Jurkat, Clone E6-1 (cell line): ENCODE data around the gene MGAT1. TPM values are rescaled to one million over a fixed set of nuclear protein-coding genes. Genes with fewer than 3 reads are reported as not detected.
"Not testable (repeated sequence)": the region's sequence is repeated elsewhere in the genome, so short reads cannot be mapped to it uniquely, and the experiment has no call there.

Experiments used
- DNase-seq: peaks from one replicate; pipeline ENCODE4 v3.0.0-alpha.2; 2011; ENCODE audit warnings: low read depth, low spot score
- H3K4me3 ChIP-seq: 2 replicates; pipeline ENCODE4 v1.5.1; 2011; ENCODE audit warnings: mild to moderate bottlenecking, low read length, control low read depth, moderate library complexity
- polyA plus RNA-seq: library from polyadenylated mRNA; unstranded; fragments of >200 nt; gene quantifications from one replicate; pipeline ENCODE4 v1.2.1, GENCODE V29; 2012; ENCODE audit warnings: missing spikeins; ENCODE audit not compliant: insufficient read length, insufficient read depth

MGAT1 gene
- polyA plus RNA-seq = 67.0 TPM

DNA sequence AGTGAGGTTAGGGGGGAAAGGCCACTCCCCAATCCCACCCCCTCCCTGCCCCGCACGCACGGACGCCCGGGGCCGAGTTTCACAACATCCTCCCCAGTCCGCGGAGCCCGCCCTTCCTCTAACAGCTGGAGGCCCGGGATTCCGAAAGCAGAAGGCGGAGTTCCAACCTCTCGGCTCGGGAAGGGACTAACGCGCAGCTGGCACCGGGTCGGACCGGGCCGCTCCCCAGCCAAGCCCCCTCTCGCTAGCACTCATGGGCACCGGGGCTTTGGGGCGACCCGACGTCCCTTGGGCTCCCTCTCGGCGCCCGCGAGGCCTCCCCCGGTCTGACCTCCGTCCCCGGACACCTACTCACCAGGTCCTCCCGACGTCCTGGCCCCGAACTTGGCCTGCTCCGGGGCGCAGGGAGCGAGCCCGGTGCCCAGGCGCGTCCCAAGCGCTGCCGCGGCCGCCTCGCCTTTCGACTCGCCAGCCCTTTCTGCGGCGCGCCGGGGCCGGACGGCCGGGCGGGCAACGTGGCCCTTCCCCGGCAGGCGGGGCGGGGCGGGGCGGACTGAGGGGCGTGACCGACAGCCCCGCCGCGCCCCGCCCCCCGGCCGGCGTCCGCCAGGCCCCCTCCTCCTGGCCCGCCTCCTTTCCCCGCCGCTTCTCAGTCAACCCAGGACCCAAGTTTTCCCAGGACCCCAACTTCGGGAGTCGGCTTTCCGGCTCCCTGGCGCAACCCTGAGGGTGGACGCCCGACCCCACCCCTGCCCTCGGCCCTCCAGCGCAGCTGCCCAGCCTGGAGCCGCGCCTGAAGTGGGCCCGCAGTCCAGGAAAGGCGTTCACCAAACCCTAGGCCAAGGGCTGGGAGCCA is at the start of gene MGAT1:
Gene MGAT1 (minus strand): TSS at position 482 of the 856 bp plus-strand sequence. CDS start 9,835 bp downstream, outside the sequence.
- peak within 1 kb of the TSS; percentile 74 for H3K4me3 ChIP-seq
- DNase-seq = no peak

DNA sequence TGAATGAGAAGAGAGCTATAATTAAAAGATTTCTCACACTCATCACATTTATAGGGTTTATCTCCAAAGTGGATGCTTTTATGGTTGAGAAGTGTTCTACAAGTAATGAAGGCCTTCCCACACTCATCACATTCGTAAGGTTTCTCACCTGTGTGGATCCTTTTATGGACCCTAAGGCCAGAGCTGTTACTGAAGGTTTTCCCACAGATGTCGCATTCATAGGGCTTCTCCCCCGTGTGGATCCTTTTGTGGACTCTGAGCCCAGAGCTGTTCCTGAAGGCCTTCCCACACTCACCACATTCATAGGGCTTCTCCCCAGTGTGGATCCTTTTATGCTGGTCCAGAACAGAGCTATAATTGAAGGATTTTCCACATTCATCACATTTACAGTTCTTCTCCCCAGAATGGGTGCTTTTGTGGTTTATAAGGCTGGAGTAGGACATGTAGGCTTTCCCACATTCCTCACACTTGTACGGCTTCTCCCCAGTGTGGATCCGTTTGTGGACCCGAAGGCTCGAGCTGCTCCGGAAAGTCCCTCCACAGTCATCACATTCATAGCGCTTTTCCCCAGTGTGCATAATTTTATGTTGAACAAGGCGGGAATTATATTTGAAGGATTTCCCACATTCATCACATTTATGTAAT is 48.0 kb upstream of the MGAT1 start:
- no peak for DNase-seq
- no peak overlapping the region for H3K4me3 ChIP-seq

DNA sequence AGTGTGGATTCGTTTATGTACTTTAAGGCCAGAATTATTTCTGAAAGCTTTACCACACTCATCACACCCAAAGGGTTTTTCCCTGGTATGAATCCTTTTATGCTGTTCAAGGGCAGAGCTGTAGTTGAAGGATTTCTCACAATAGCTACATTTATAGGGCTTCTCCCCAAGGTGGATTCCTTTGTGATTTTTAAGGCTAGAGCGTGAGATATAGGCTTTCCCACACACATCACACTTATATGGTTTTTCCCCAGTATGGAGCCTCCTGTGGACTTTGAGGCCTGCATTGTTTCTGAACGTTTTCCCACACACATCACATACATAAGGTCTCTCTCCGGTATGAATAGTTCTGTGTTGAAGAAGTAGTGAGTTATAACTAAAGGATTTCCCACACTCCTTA is 47.2 kb upstream of the MGAT1 start:
- no peak overlapping the region for H3K4me3 ChIP-seq
- DNase-seq = no peak

DNA sequence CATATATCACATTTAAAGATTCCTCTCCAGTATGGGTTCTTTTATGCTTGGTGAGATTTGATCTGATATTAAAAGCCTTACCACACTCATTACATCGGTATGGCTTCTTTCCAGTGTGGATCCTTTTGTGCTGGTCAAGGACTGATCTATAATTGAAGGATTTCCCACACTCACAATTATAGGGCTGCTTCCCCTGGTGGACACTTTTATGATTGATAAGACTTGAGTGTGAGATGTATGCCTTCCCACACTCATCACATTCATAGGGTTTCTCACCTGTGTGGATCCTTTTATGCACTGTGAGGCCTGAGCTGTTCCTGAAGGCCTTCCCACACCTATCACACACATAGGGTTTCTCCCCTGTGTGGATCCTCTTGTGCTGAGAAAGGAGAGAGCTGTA is 46.3 kb upstream of the MGAT1 start:
- H3K4me3 ChIP-seq = no peak overlapping the region
- DNase-seq = no peak

DNA sequence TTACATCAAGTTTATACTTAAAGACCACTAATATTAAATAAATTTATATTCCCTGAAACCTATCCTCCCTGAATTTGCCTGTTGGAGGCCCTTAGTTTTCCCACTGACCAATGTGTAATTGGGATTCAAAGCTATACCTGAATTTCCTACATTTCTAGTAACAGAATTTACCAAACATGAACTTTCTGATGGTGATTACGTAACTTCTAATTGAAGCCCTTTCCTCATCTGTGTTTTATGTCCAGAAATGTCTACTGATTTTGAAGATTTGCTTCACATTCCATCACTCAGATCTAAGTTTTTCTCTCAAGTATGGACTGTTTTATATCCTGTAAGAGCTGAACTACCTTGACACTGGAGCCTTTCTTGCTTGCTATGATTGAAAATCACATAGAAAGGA is 45.7 kb upstream of the MGAT1 start:
- no peak for DNase-seq
- no peak overlapping the region for H3K4me3 ChIP-seq

DNA sequence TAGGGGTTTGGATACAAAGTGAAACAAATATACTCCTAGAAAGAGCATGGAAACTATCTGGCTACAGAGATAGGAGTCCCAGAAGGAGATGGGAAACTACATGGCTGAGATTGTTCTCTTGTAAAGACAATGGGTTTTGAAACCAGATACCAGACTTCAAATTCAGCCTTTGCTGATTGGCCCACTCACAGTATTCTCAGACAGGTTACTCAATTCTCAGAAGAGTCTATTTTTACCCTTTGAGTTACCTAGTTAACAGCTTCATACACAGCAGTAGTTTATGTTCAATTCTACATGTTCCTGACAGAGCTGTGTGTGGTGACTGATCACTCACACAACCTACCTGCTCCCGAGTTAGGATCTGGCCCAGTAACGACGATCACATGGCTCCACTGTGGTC is 44.4 kb upstream of the MGAT1 start:
- no peak for DNase-seq
- H3K4me3 ChIP-seq = no peak overlapping the region

DNA sequence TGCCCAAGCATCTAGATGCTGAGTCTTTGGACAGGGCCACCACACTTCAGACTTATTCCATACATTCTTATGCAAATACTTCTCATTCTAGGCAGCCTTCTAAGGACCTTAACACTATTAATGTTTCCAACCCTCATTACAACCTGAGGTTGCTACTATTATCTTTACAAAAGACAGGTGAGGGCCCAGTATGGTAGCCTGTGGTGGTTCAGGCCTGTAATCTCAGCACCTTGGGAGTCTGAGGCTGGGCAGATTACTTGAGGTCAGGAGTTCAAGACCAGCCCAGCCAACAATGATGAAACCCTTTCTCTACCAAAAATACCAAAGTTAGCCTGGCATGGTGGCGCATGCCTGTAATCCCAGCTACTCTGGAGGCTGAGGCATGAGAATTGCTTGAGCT is 42.3 kb upstream of the MGAT1 start:
- DNase-seq = no peak
- no peak overlapping the region for H3K4me3 ChIP-seq

DNA sequence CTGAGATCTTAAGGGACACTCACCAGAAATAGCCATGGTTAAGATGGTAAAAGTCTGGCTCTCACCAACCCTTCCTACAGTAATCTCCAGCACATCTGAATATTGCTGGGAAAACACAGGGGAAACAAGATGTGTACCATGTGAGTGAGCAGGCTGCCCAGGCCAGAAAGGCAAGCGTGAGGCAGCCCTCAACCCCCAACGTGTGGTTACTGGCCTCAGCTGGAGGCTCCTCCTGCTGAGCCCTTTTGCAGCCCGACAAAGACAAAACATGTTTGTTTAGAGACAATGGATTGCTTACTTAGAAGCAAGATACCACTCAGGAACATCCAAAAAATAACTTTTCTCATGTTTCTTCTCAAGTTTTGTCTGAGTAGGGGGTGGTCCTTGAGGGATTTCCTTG is 41.8 kb upstream of the MGAT1 start:
- H3K4me3 ChIP-seq = no peak overlapping the region
- no peak for DNase-seq

DNA sequence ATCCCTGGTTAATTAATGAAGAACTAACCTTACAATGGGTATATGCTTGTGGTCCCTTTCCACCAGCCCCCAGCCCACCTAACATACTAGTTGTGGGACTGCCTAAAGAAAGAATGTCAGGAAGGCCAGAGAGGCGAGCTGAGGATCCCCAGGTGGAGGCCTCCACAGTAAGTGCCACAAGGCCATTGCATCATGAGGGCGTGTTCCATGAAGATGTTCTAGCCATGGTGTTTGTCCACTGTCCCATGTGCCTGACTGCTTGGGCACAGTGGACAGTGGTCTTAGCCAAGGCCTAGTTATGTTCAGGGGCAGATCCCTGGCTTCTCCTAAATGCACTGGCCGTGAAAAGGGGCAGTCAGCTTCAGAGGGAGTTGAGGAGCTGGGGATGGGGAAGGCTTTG is 37.3 kb upstream of the MGAT1 start:
- DNase-seq = no peak
- no peak overlapping the region for H3K4me3 ChIP-seq

DNA sequence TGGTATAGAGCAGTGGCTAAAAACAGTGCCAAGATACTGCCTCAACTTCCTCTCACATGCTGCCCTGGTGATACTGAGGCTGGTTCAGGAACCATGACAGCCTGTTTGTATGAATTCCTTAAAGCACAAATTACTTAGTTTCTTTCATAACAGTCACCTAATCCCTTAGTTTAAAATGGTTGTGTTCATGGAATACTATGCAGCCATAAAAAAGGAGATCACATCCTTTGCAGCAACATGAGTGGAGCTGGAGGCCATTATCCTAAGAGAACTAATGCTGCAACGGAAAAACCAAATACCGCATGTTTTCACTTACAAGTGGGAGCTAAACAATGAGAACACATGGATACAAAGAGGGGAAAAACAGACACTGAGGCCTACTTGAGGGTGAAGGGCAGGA is 36.6 kb upstream of the MGAT1 start:
- H3K4me3 ChIP-seq = no peak overlapping the region
- no peak for DNase-seq

DNA sequence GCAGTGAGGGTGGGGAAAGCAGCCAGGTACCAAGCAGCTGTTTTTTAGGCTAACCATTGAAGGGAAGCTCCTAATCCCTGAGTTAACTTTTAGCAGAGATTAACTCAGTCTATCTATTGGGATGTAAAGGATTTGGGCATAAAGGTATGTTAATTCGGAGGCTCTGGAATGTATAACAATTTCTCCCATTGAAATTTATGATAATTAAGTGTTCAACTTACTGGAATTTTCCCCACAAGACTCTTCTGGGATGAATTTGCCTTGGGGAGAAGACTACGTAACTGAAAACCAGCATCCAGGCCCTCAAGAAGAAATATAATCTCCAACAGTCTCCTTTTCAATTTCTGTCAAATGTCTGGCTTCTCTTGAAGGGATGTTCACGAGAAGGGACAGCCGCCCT is 34.9 kb upstream of the MGAT1 start:
- H3K4me3 ChIP-seq = no peak overlapping the region
- DNase-seq = no peak

DNA sequence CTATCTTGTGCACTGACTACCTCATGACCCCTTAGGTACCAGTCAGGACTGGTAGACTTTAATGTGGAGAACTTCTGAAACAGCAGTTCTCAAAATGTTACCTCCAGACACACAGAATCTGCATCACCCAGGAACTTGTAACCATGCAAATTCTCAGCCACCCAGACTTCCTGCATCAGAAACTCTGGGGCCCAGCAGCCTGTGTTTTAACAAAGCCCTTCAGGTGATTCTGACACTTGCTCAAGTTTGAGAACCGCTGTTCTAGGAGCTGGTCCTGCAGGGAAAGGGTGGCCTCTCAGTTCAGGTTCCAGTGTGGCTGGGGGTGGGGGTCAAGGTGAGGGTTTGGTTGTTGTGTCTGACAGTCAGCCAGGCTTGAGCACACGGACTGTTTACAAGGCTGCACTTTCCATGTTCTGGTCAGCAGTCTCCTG is 30.0 kb upstream of the MGAT1 start:
- DNase-seq = peak; percentile 18
- no peak overlapping the region for H3K4me3 ChIP-seq

DNA sequence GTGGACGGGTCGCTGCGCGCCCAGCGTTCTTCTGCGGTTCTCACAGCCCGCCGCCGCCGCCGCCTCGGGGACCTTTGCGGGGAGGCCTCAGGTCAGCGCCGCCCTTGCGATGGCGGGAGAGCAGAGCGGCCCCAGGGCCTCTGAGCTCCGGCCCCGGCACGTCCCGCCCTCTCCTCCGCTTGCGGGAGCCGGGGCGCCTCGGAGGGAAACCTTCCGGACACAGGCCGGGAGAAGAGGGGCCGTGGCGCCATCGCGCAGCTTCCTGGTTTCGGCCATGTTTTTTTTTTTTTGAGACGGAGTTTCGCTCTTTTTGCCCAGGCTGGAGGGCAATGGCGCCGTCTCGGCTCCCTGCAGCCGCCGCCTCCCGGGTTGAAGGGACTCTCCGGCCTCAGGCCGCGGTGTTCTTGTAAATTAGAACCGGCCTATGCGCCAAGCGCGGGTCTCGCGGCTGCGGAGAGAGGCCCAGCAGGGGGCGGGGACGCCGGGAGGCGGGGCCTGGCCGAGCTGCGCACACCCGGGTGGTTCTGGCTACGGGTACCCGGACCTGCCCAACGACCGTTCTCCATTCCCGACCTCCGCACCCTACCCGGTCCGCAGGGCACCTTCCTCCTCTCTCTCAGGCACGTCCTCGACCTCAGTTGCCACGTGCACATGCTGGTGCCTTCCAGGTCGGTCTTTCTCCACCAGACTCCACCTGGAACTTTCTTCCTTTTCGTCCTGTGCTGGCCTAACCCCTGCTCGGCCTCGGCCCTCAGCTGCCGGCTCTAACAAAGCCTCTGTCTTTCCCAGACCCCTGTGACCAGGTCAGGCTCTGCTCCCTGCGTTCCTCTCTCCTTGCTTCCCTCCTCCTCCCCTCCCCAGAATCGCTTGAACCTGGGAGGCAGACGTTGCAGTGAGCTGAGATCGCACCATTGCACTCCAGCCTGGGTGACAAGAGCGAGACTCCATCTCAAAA is 28.8 kb upstream of the MGAT1 start:
- no peak for DNase-seq

DNA sequence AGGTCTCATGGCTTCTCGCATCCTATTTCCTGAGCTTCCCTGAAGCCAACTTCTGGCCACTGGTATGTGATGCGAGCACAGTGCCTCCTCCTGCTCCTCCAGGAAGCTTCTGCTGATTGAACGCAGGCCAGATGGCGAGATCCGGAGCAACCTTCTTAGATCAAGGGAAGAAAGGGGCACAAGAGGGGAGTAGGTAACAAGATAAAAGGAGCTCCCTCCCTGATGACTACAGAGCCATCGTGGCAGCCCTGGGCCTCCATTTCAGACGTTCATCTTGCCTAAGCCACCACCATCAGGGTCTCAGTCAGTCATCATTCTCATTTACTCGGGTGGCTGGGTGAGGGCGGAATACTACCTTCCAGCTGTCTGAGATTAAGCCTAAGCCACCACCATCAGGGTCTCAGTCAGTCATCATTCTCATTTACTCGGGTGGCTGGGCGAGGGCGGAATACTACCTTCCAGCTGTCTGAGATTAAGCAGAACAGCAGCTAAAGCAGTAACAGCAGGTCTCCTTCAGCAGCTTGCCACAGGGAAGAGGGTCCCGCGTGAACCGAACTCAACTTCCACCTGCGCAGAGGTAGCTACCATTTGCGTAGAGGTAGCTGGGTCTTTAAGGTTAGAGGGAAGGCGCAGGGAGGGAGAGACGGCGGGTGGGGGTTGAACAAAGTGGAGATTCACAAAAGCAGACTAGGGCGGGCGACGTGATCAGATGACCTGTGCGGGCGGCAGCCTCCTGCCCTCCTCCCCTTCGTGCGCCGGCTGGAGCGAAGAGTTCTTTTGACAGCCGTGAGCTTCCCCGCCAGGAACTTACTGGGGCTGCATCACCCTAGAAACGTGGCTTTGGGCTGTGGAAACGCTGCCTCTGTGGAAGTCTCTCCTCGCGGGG is 27.9 kb upstream of the MGAT1 start:
- H3K4me3 ChIP-seq = no peak overlapping the region
- no peak for DNase-seq

More for the DNA sequence above, 28.8 kb upstream of the MGAT1 start:
- H3K4me3 ChIP-seq = no peak overlapping the region

DNA sequence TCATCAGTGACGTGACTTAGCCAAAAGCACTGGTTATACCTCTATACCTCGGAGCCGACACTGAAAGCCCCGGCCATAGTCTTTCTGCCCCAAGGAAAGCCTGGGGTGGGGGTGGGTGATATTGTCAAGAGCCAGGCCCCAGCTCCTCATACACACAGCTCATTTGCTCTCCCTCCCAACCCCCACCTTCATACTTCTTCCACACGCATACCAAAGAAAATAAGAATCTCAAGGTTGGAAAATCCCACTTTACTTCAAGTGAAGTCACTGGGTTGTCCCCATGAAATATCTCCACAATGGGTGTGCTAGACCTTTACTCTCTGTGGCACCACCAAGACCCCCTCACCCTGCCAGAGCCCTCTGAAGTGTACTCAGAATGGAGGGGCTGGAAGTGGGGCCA is 27.1 kb upstream of the MGAT1 start:
- no peak overlapping the region for H3K4me3 ChIP-seq

DNA sequence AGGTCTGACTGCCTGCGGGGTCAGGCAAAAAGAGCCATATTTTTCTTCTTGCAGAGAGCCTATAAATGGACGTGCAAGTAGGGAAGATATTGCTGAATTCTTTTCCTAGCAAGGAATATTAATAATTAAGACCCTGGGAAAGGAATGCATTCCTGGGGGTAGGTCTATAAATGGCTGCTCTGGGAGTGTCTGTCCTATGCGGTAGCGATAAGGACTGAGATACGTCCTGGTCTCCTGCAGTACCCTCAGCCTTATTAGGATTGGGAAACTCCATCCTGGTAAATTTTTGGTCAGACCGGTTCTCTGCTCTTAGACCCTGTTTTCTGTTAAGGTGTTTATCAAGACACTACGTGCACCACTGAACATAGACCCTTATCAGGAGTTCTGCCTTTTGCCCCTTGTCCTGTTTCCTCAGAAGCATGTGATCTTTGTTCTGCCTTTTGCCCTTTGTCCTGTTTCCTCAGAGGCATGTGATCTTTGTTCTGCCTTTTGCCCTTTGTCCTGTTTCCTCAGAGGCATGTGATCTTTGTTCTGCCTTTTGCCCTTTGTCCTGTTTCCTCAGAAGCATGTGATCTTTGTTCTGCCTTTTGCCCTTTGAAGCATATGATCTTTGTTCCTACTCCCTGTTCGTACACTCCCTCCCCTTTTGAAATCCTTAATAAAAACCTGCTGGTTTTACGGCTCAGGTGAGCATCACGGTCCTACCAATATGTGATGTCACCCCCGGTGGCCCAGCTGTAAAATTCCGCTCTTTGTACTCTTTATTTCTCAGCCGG is 26.3 kb upstream of the MGAT1 start:
- DNase-seq, H3K4me3 ChIP-seq: not testable (repeated sequence)

More for the DNA sequence above, 27.1 kb upstream of the MGAT1 start:
- no peak for DNase-seq

DNA sequence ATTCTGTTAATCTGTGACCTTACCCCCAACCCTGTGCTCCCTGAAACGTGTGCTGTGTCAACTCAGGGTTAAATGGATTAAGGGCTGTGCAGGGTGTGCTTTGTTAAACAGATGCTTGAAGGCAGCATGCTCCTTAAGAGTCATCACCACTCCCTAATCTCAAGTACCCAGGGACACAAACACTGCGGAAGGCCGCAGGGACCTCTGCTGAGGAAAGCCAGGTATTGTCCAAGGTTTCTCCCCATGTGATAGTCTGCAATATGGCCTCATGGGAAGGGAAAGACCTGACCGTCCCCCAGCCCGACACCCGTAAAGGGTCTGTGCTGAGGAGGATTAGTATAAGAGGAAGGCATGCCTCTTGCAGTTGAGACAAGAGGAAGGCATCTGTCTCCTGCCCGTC is 24.8 kb upstream of the MGAT1 start:
- DNase-seq, H3K4me3 ChIP-seq: not testable (repeated sequence)
